B cell (primary cell): ENCODE measurements around the gene SLC25A39. TPM values are rescaled to one million over a fixed set of nuclear protein-coding genes. Genes with fewer than 3 reads are reported as not detected.
"Not testable (repeated sequence)": the region's sequence is repeated elsewhere in the genome, so short reads cannot be mapped to it uniquely, and the experiment has no call there.

ENCODE experiments used
- ATAC-seq: fragments of 200-7000 bp; cut with Tn5 transposase; one replicate; pipeline ENCODE4 v1.10.0; 2021; ENCODE audit warnings: low read depth, mild to moderate bottlenecking, moderate number of reproducible peaks, moderate library complexity
- CTCF ChIA-PET: fragments of 350-600 bp; sonication (Branson Sonifier 250); formaldehyde crosslinking; loops from one replicate; lab custom pipeline; 2021; ENCODE audit warnings: antibody characterized with exemption, inconsistent platforms; lab: Charles Lee
- POLR2A ChIA-PET: fragments of 350-600 bp; sonication (Branson Sonifier 250); formaldehyde crosslinking; loops from one replicate; lab custom pipeline; 2021; ENCODE audit warnings: antibody characterized with exemption; lab: Charles Lee
- DNase-seq: peaks from one replicate; pipeline ENCODE4 v3.0.0; 2013
- H2AFZ ChIP-seq: 2 replicates; pipeline ENCODE4 v1.6.1; 2012; ENCODE audit warnings: mild to moderate bottlenecking, low read depth, low read length; ENCODE audit not compliant: insufficient read depth, poor library complexity, severe bottlenecking
- H3K27ac ChIP-seq, 2 donors: 1 replicate in 1 of 2; 2 replicates in 1 of 2; pipeline ENCODE4 v1.5.1; 2012 to 2013; ENCODE audit warnings: low read length in 2 of 2, mild to moderate bottlenecking in 2 of 2, moderate library complexity in 1 of 2
- H3K27me3 ChIP-seq, 4 experiments: fragments of 200-600 bp in 1 of 4; sonication (generic) in 1 of 4; replicated peaks in 1 of 4; 1 replicate in 2 of 4; 2 replicates in 2 of 4; pipeline versions ENCODE4 v1.6.1 to v1.7.0; 2013 to 2016; ENCODE audit warnings: low read length in 3 of 4, mild to moderate bottlenecking in 2 of 4, mixed read lengths in 1 of 4, moderate library complexity in 1 of 4; ENCODE audit not compliant: insufficient read depth in 4 of 4, control insufficient read depth in 3 of 4; ENCODE audit errors: control extremely low read depth in 1 of 4
- H3K36me3 ChIP-seq, 2 experiments: replicated peaks in 1 of 2; 1 replicate in 1 of 2; 2 replicates in 1 of 2; pipeline versions ENCODE4 v1.6.1 to v1.7.1; 2013; ENCODE audit warnings: low read length in 1 of 2; ENCODE audit not compliant: insufficient read depth in 2 of 2, control insufficient read depth in 1 of 2; ENCODE audit errors: control extremely low read depth in 1 of 2, extremely low read depth in 1 of 2
- H3K4me1 ChIP-seq, 2 donors: fragments of 200-600 bp in 1 of 2; sonication (generic) in 1 of 2; 1 replicate in 1 of 2; 2 replicates in 1 of 2; pipeline versions ENCODE4 v1.5.1 to v1.6.1; 2013 to 2017; ENCODE audit warnings: low read length in 2 of 2; ENCODE audit not compliant: control insufficient read depth in 2 of 2, insufficient read depth in 2 of 2
- H3K4me2 ChIP-seq: replicated peaks from 2 replicates; pipeline ENCODE3; 2012; ENCODE audit warnings: mild to moderate bottlenecking, low read depth, low read length; ENCODE audit not compliant: poor library complexity, severe bottlenecking
- H3K4me3 ChIP-seq, 5 experiments: fragments of 200-600 bp in 1 of 5; sonication (generic) in 1 of 5; 1 replicate in 3 of 5; 2 replicates in 2 of 5; pipeline versions ENCODE4 v1.5.1 to v1.7.0; 2011 to 2016; ENCODE audit warnings: low read length in 4 of 5, mild to moderate bottlenecking in 4 of 5, low read depth in 2 of 5, control low read depth in 1 of 5, moderate library complexity in 1 of 5; ENCODE audit not compliant: insufficient read depth in 1 of 5; ENCODE audit errors: control extremely low read depth in 1 of 5, extremely low read depth in 1 of 5
- H3K79me2 ChIP-seq: fragments of 200-600 bp; sonication (generic); one replicate; pipeline ENCODE4 v1.6.0; 2016; ENCODE audit warnings: low read length; ENCODE audit not compliant: control insufficient read depth, insufficient read depth
- H3K9ac ChIP-seq: fragments of 200-600 bp; sonication (generic); 2 replicates; pipeline ENCODE4 v1.6.1; 2017; ENCODE audit warnings: mild to moderate bottlenecking, low read length, moderate library complexity
- H3K9me3 ChIP-seq, 3 donors: one replicate each; pipeline versions ENCODE4 v1.6.1 to v1.7.1; 2013; ENCODE audit warnings: low read length in 2 of 3; ENCODE audit not compliant: control insufficient read depth in 2 of 3, insufficient read depth in 1 of 3; ENCODE audit errors: control extremely low read depth in 1 of 3
- H4K20me1 ChIP-seq: 2 replicates; pipeline ENCODE4 v1.6.0; 2012; ENCODE audit warnings: mild to moderate bottlenecking, low read length; ENCODE audit not compliant: insufficient read depth, control insufficient read depth, poor library complexity, severe bottlenecking
- H3K27ac Mint-ChIP-seq: one replicate; pipeline ENCODE4 v1.8.0; 2021; ENCODE audit warnings: mixed read lengths
- H3K27me3 Mint-ChIP-seq: one replicate; pipeline ENCODE4 v1.8.0; 2021; ENCODE audit warnings: mixed read lengths
- H3K4me1 Mint-ChIP-seq: one replicate; pipeline ENCODE4 v1.8.0; 2021; ENCODE audit warnings: mixed read lengths
- H3K4me3 Mint-ChIP-seq: one replicate; pipeline ENCODE4 v1.8.0; 2021; ENCODE audit warnings: mixed read lengths
- H3K9me3 Mint-ChIP-seq: one replicate; pipeline ENCODE4 v1.8.0; 2022; ENCODE audit warnings: mixed read lengths; ENCODE audit not compliant: insufficient read depth
- CTCF ChIP-seq: fragments of 200-600 bp; IDR thresholded peaks from one replicate; pipeline ENCODE4 v1.8.0; 2022; ENCODE audit warnings: antibody characterized with exemption, mild to moderate bottlenecking
- EZH2 ChIP-seq: IDR thresholded peaks from 2 replicates; pipeline ENCODE4 v1.6.1; 2012; ENCODE audit warnings: borderline replicate concordance, low read depth, mild to moderate bottlenecking, moderate library complexity, low read length; ENCODE audit not compliant: insufficient read depth, poor library complexity, severe bottlenecking
- WGBS: methylation state at CpG from one replicate; pipeline ENCODE4 v1.1.5; 2013; ENCODE audit warnings: missing lambda C conversion rate; ENCODE audit not compliant: insufficient coverage; 5-methylcytosine and 5-hydroxymethylcytosine counted together
- intact Hi-C: fragments of 100-400 bp; cut with micrococcal nuclease; formaldehyde crosslinking; loops from one replicate; pipeline ENCODE4 v1.10.0; 2022
- polyA plus RNA-seq: library from polyadenylated mRNA; depleted of rRNA; stranded (reverse); fragments of >200 nt; gene quantifications from 2 replicates; pipeline ENCODE4 v1.2.3, GENCODE V29; 2012
- total RNA-seq, 2 donors: library from RNA; stranded (reverse); fragments of 120-200 nt in 1 of 2; gene quantifications; 1 replicate in 1 of 2; 2 replicates in 1 of 2; pipeline versions ENCODE4 v1.2.3 to v1.2.4, GENCODE V29; 2013 to 2022

The SLC25A39 gene
- total and polyA plus RNA-seq, 2 donors (not counting 1 experiment from before 2014, with no cell fraction given): 88.4 to 160 TPM

- Histone ChIP-seq H3K36me3 (no peaks in the 10 kb centered on the region), H2AFZ (no peak overlapping the region), H3K4me1 (peaks cover 32 to 40% of the 10 kb centered on the region in 2 donors), H3K4me3 (no peak overlapping the region), H3K27ac (no peak overlapping the region), H3K4me2 (no peak overlapping the region), H3K9me3 (peaks cover 0 to 2% (median 0%) of the 10 kb centered on the region in 3 donors), H4K20me1 (no peaks in the 10 kb centered on the region), H3K79me2 (peaks cover 7% of the 10 kb centered on the region), H3K27me3 (no peaks in the 10 kb centered on the region), H3K9ac (no peak overlapping the region)
- ChIA-PET POLR2A (no interaction called here), CTCF (interaction anchor here (0.6 to 3.3 kb wide), 8 partner anchors 8 to 220 kb away, joined by 3 to 66 read pairs (median 13); partner anchors contain the start of gene HDAC5)
- no peak overlapping the region for H3K27ac Mint-ChIP-seq
- H3K4me3 Mint-ChIP-seq: peak overlapping the region; percentile 96
- no peaks in the 10 kb centered on the region for H3K9me3 Mint-ChIP-seq
- DNase-seq: no peak
- intact Hi-C loops: loop anchor here (2.0 kb wide), 3 partner anchors 133 to 329 kb away; partner anchors contain the start of genes HROB and TMEM101
- whole genome bisulfite sequencing: 91% methylated on average over 11 of the region's 11 CpGs
- no peak for ATAC-seq
- no peaks in the 10 kb centered on the region for H3K27me3 Mint-ChIP-seq
- peaks cover 41% of the 10 kb centered on the region for H3K4me1 Mint-ChIP-seq
- TF ChIP-seq CTCF (no peak), EZH2 (no peak)
Measured at GRCh38 chr17:44343510-44344209, 19.0 kb upstream of the SLC25A39 start.

- ChIA-PET CTCF (interaction anchor here (0.7 to 3.6 kb wide), 2 partner anchors 10 to 180 kb away, joined by 4 to 18 read pairs; no protein-coding TSS in a partner anchor), POLR2A (interaction anchor here (0.7 kb wide), 1 partner anchor 225 kb away, joined by 4 read pairs; no protein-coding TSS in a partner anchor)
- H3K27ac ChIP-seq, H3K9me3 ChIP-seq, H3K9ac ChIP-seq, ATAC-seq, H3K27ac Mint-ChIP-seq, intact Hi-C loops, H2AFZ ChIP-seq, H3K36me3 ChIP-seq, H3K79me2 ChIP-seq, H3K27me3 ChIP-seq, H3K4me3 Mint-ChIP-seq, H4K20me1 ChIP-seq, H3K4me3 ChIP-seq, H3K9me3 Mint-ChIP-seq, DNase-seq, H3K4me2 ChIP-seq, H3K27me3 Mint-ChIP-seq: not testable (repeated sequence)
- H3K4me1 Mint-ChIP-seq: peaks cover 18% of the 10 kb centered on the region
- WGBS: 100% methylated on average over 3 of the region's 5 CpGs
- peaks cover 3 to 13% of the 10 kb centered on the region in 2 donors for H3K4me1 ChIP-seq
Measured at GRCh38 chr17:44340553-44340952, 15.9 kb upstream of the SLC25A39 start.
